Ectodermal cell (in vitro differentiated cells): ENCODE measurements around the gene KY.

Experiments
- H3K27ac ChIP-seq: 2 replicates; pipeline ENCODE4 v1.7.0; 2013; ENCODE audit warnings: mild to moderate bottlenecking, low read depth, low read length; ENCODE audit not compliant: insufficient read depth, poor library complexity, severe bottlenecking
- H3K27me3 ChIP-seq: 2 replicates; pipeline ENCODE4 v1.7.0; 2013; ENCODE audit warnings: mild to moderate bottlenecking, low read length; ENCODE audit not compliant: insufficient read depth, control insufficient read depth, poor library complexity, severe bottlenecking
- H3K36me3 ChIP-seq: one replicate; pipeline ENCODE4 v1.7.0; 2013; ENCODE audit warnings: low read length; ENCODE audit not compliant: control insufficient read depth, insufficient read depth
- H3K4me1 ChIP-seq: one replicate; pipeline ENCODE4 v1.7.0; 2013; ENCODE audit warnings: low read length; ENCODE audit not compliant: control insufficient read depth, insufficient read depth
- H3K4me3 ChIP-seq: 2 replicates; pipeline ENCODE4 v1.7.0; 2013; ENCODE audit warnings: low read depth, low read length, control low read depth; ENCODE audit not compliant: insufficient read depth
- H3K9me3 ChIP-seq: 2 replicates; pipeline ENCODE4 v1.7.0; 2013; ENCODE audit warnings: mild to moderate bottlenecking, low read length, moderate library complexity; ENCODE audit not compliant: control insufficient read depth
- WGBS, 2 experiments: methylation state at CpG; one replicate each; pipeline ENCODE4 v1.1.7; 2013; ENCODE audit warnings: missing lambda C conversion rate in 2 of 2; 5-methylcytosine and 5-hydroxymethylcytosine counted together

The KY gene

DNA sequence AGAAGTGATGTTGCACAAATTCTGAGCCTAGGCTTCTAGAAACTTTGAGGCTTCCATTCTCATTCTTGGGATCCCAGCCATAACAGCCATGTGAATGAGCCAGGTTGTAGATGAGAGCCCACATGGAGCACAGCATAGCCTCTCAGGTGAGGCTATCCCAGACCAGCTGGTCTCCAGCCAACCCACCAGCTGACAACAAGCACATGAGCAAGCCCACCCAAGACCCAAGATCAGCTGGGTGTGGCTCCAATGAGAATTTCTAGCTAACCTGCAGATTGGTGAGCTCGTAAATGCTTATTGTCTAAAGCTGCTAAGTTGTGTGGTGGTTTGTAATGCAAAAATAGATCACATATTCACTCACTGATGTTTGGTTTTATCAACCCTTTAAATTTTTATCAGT, 14.4 kb downstream of the KY start:
- no peak overlapping the region for H3K27ac ChIP-seq
- no peak overlapping the region for H3K4me3 ChIP-seq
- H3K9me3 ChIP-seq, result no peaks in the 10 kb centered on the region
- H3K4me1 ChIP-seq, result no peaks in the 10 kb centered on the region
- no peaks in the 10 kb centered on the region for H3K27me3 ChIP-seq
- no peaks in the 10 kb centered on the region for H3K36me3 ChIP-seq
- WGBS, 2 experiments, result 100% methylated on average over 1 of the region's 1 CpG; no CpG with 5 or more reads in 1 of the 2 experiments

DNA sequence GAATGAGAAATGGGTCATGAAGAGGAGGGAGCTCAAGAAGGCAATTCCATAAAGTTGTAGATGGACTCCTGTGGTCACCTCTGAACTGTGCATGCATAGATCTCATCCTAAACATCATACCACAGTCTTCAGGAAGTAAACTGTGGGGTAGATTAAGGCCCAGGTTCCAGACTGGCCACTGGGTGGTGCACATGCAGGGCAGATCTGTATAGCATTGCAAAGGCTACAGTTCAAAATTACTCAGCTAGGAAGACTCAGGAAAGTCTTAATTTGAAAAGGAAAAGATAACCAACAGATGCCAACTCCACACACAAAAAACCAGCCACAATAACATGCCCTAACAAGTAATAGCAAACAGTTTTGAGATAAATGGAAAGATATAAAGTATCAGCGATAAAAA, 20.3 kb downstream of the KY start:
- Histone ChIP-seq H3K4me1 (no peaks in the 10 kb centered on the region), H3K27me3 (no peaks in the 10 kb centered on the region), H3K36me3 (no peaks in the 10 kb centered on the region), H3K9me3 (no peaks in the 10 kb centered on the region), H3K27ac (no peak overlapping the region), H3K4me3 (no peak overlapping the region)
- WGBS, 2 experiments, result 89 to 100% methylated on average over 1 of the region's 1 CpG

- Histone ChIP-seq H3K4me3 (no peak overlapping the region), H3K36me3 (no peaks in the 10 kb centered on the region), H3K9me3 (no peaks in the 10 kb centered on the region), H3K27ac (no peak overlapping the region), H3K27me3 (no peaks in the 10 kb centered on the region), H3K4me1 (no peaks in the 10 kb centered on the region)
- 83 to 90% methylated on average over 2 of the region's 2 CpGs for WGBS, 2 experiments
Observed at GRCh38 chr3:134628884-134629283, 21.9 kb downstream of the KY start.

GRCh38 chr3:134627831-134628230, 23.0 kb downstream of the KY start:
- Histone ChIP-seq H3K27ac (no peak overlapping the region), H3K27me3 (no peaks in the 10 kb centered on the region), H3K36me3 (no peaks in the 10 kb centered on the region), H3K4me1 (no peaks in the 10 kb centered on the region), H3K9me3 (no peaks in the 10 kb centered on the region), H3K4me3 (no peak overlapping the region)
- WGBS, 2 experiments, result 93 to 98% methylated on average over 1 of the region's 1 CpG

DNA sequence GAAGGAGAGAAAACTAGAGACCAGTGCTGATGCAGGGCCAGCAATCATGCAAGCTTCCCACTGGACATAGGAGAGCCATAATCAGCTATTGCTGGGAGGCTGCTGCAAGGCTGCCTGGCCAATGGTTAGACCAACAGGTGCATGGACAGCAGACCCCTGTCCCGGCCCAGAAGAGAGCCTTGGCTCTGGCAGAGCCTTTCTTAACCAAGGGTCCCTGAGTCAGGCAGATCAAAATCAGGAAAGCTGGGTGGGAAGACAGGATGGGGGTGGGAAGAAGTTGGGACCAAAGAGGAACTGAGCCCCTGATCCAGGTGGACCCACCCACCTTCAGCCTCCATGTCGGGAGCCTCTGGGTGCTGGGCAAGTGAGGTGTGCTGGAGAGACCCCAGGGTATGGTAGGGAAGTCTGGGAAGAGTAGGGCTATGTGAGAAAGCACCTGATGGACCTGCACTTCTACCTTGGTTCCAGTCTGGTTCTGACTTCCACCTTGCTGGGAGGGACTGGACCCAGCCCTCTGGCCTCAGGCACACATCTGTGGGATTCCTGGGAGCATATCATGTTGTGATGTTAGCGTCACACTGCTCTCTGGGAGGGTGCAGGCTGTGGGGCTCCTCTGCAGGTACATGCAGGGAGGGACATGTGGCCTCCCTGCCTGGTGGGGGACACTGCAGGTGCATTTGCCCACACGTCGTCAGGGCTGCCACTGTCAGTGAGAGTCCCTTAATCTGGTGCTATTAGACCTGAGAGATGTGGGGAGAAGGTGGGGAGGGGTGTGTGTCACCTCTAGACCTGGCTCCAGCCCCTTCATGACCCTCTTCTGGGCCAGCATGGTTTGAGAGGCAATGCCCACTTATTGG, 24.7 kb downstream of the KY start:
- WGBS, 2 experiments, result 93% methylated on average over 5 of the region's 5 CpGs
- Histone ChIP-seq H3K27ac (no peak overlapping the region), H3K4me1 (no peaks in the 10 kb centered on the region), H3K27me3 (no peaks in the 10 kb centered on the region), H3K4me3 (no peak overlapping the region), H3K36me3 (no peaks in the 10 kb centered on the region), H3K9me3 (no peaks in the 10 kb centered on the region)

DNA sequence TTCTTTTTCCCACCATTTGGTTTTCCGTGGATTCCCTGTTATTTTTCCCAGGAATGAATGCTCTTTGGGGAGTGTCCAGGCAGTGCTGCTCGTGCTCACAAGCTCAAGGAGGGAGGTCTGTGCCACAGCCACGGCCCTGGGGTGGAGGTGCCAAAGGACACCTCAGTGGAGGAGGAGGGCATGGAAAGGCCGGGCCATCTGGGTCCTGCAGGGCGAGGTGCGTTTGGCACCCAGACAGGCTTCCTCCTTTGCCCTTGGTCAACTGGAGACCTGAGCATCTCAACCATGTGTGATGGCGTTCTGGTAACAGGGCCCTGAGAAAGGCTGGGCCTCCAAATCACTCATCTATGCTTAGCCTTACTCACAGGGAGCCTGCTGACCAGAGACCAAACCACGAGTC, 25.4 kb downstream of the KY start:
- Histone ChIP-seq H3K27me3 (no peaks in the 10 kb centered on the region), H3K4me1 (no peaks in the 10 kb centered on the region), H3K9me3 (no peaks in the 10 kb centered on the region), H3K27ac (no peak overlapping the region), H3K4me3 (no peak overlapping the region), H3K36me3 (no peaks in the 10 kb centered on the region)
- 78 to 81% methylated on average over 8 of the region's 8 CpGs for WGBS, 2 experiments

DNA sequence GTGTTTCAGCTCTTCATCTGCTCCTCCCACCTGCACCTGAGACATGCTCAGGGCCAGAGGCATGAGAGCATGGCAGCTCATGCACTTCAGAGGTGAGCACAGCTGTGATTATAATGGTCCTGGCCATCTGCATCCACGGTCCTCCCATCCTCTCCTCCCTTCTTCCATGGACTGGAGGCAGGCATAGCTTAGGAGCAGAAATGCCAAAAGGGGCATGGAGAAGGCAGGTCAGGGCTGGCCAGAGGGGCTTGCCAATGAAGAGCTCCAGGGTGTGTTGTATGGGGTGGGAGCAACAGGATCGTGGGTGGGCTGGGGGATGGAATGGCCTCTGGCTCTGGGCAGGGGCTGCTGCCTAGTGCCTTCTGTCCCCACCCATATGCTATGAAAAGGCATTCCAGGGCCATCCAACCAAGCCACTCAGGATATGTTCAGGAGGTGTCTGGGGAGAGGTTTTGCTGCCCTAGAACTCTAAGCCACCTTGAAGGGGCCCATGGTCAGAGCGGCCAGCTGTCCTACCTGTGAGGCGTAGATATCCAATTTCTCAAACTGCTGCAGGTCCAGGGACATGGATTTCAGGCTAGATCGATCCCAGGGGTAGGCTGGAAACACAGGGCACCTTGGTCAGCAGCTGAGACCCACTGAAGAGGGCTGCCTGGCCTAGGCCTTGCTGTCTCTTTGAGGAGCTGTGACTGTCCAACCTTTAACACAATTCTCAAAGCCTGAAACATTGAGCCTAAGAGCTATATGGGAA, 26.1 kb downstream of the KY start:
- H3K4me1 ChIP-seq, result peaks cover 5% of the 10 kb centered on the region
- no peaks in the 10 kb centered on the region for H3K27me3 ChIP-seq
- H3K36me3 ChIP-seq, result no peaks in the 10 kb centered on the region
- no peaks in the 10 kb centered on the region for H3K9me3 ChIP-seq
- H3K4me3 ChIP-seq, result no peak overlapping the region
- 92 to 93% methylated on average over 5 of the region's 5 CpGs for WGBS, 2 experiments
- H3K27ac ChIP-seq, result no peak overlapping the region

DNA sequence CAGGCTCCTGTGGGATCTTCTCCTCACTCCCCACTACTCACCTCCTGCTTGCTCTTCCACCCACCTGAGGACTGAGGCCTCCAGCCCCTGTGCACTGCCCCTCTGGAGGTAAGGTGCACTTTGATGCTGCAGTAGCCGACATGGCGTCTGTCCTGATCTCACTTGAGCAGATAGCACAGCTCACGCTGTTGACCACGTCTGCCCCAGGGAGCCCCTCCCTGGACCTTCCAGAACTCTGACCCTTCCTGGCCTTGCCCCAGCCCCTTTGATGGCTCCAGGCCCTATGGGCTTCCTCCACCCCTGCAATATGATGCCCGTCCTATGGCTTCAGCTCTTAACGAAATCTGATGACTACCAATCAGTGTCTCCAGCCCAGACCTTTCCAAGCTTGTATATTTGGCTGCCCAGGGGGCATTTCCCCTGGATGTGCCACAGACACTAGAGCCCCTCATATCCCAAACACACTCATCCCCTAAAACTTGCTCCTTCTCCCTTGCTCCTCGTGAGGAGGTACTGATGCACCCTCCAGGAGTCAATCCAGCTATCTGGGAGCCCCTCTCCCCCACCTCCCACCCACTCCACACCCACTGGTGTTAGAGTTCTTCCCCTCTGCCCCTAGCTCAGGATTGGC, 27.1 kb downstream of the KY start:
- Histone ChIP-seq H3K36me3 (no peaks in the 10 kb centered on the region), H3K4me3 (no peak overlapping the region), H3K9me3 (no peaks in the 10 kb centered on the region), H3K27me3 (no peaks in the 10 kb centered on the region), H3K27ac (no peak overlapping the region), H3K4me1 (peaks cover 15% of the 10 kb centered on the region)
- 93 to 94% methylated on average over 7 of the region's 7 CpGs for WGBS, 2 experiments

DNA sequence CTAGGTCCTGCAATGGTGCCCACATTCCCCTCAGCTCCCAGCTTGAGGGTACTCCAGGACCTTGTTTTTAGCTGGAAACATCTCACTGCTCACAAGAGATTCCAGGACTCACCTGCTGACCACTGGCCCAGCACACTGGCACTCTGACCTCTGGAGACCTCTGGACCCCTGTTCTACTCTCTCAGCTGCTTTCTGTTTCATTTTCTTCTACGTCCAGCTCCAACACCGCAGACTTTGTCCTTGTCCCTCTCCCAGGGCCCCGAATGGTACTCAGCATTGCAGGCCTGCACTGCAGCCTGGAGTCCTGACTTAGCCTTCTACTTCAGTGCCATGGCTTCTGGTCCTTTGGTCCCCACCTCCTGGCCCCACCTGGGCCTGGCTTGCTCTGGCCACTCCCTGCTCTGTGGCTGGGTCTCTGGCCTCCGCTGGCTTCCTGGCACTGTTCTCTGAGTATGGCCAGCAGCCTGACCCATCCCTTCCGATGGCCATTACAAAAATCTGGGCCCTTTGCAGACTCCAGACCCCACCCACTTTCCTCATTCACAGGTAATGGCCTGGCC, 27.9 kb downstream of the KY start:
- Histone ChIP-seq H3K9me3 (no peaks in the 10 kb centered on the region), H3K27ac (no peak overlapping the region), H3K36me3 (no peaks in the 10 kb centered on the region), H3K4me1 (peaks cover 18% of the 10 kb centered on the region), H3K27me3 (no peaks in the 10 kb centered on the region), H3K4me3 (no peak overlapping the region)
- WGBS, 2 experiments, result 74 to 77% methylated on average over 5 of the region's 5 CpGs

GRCh38 chr3:134621854-134622253, 29.0 kb downstream of the KY start:
- H3K4me3 ChIP-seq, result no peak overlapping the region
- no peaks in the 10 kb centered on the region for H3K9me3 ChIP-seq
- H3K36me3 ChIP-seq, result no peaks in the 10 kb centered on the region
- 84 to 98% methylated on average over 3 of the region's 3 CpGs for WGBS, 2 experiments
- H3K27ac ChIP-seq, result no peak overlapping the region
- H3K4me1 ChIP-seq, result peaks cover 18% of the 10 kb centered on the region
- H3K27me3 ChIP-seq, result no peaks in the 10 kb centered on the region
